Measurements from ENCODE around the gene FAM240A. TPM values are rescaled to one million over a fixed set of nuclear protein-coding genes. Genes with fewer than 3 reads are reported as not detected.
A peak's percentile ranks its signal among the peaks of the same experiment; 100 is the strongest.

The FAM240A gene
- total RNA-seq, 1 donor from 2014 or later, result not detected

GRCh38 chr3:46649436-46649835, 37.1 kb downstream of the FAM240A start:
- DNase-seq (ENCODE audit: extremely low spot score, unreplicated experiment), result no peak
- H3K4me1 Mint-ChIP-seq (ENCODE audit: unreplicated experiment), result no peaks in the 10 kb centered on the region
- TF ChIP-seq, protein P1, sequence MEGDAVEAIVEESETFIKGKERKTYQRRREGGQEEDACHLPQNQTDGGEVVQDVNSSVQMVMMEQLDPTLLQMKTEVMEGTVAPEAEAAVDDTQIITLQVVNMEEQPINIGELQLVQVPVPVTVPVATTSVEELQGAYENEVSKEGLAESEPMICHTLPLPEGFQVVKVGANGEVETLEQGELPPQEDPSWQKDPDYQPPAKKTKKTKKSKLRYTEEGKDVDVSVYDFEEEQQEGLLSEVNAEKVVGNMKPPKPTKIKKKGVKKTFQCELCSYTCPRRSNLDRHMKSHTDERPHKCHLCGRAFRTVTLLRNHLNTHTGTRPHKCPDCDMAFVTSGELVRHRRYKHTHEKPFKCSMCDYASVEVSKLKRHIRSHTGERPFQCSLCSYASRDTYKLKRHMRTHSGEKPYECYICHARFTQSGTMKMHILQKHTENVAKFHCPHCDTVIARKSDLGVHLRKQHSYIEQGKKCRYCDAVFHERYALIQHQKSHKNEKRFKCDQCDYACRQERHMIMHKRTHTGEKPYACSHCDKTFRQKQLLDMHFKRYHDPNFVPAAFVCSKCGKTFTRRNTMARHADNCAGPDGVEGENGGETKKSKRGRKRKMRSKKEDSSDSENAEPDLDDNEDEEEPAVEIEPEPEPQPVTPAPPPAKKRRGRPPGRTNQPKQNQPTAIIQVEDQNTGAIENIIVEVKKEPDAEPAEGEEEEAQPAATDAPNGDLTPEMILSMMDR (IDR thresholded peaks at IDR 0.05), result no peak
- H3K27ac Mint-ChIP-seq (ENCODE audit: unreplicated experiment), result no peak overlapping the region
- H3K4me3 Mint-ChIP-seq (ENCODE audit: unreplicated experiment), result no peak overlapping the region
- peaks cover 10% of the 10 kb centered on the region for H3K27me3 Mint-ChIP-seq (ENCODE audit: unreplicated experiment)
- peaks cover 5% of the 10 kb centered on the region for H3K36me3 Mint-ChIP-seq (ENCODE audit: unreplicated experiment)
- peaks cover 12% of the 10 kb centered on the region for H3K9me3 Mint-ChIP-seq (ENCODE audit: unreplicated experiment)

- Mint-ChIP-seq H3K36me3 (ENCODE audit: unreplicated experiment) (peaks cover 5% of the 10 kb centered on the region), H3K27ac (ENCODE audit: unreplicated experiment) (no peak overlapping the region), H3K4me1 (ENCODE audit: unreplicated experiment) (peaks cover 3% of the 10 kb centered on the region), H3K27me3 (ENCODE audit: unreplicated experiment) (peaks cover 17% of the 10 kb centered on the region), H3K4me3 (ENCODE audit: unreplicated experiment) (no peak overlapping the region), H3K9me3 (ENCODE audit: unreplicated experiment) (peaks cover 12% of the 10 kb centered on the region)
- TF ChIP-seq, protein P1 (IDR thresholded peaks at IDR 0.05), result no peak
- no peak for DNase-seq (ENCODE audit: extremely low spot score, unreplicated experiment)
Observed at GRCh38 chr3:46651084-46651483, 38.8 kb downstream of the FAM240A start.

GRCh38 chr3:46655271-46655670, 42.9 kb downstream of the FAM240A start:
- Mint-ChIP-seq H3K4me3 (ENCODE audit: unreplicated experiment) (no peak overlapping the region), H3K9me3 (ENCODE audit: unreplicated experiment) (peaks cover 12% of the 10 kb centered on the region), H3K27ac (ENCODE audit: unreplicated experiment) (no peak overlapping the region), H3K36me3 (ENCODE audit: unreplicated experiment) (peaks cover 5% of the 10 kb centered on the region), H3K4me1 (ENCODE audit: unreplicated experiment) (peaks cover 32% of the 10 kb centered on the region), H3K27me3 (ENCODE audit: unreplicated experiment) (peaks cover 20% of the 10 kb centered on the region)
- TF ChIP-seq, protein P1 (IDR thresholded peaks at IDR 0.05), result no peak
- peak; percentile 32 for DNase-seq (ENCODE audit: extremely low spot score, unreplicated experiment)

- no peak overlapping the region for H3K27ac Mint-ChIP-seq (ENCODE audit: unreplicated experiment)
- peaks cover 6% of the 10 kb centered on the region for H3K9me3 Mint-ChIP-seq (ENCODE audit: unreplicated experiment)
- DNase-seq (ENCODE audit: extremely low spot score, unreplicated experiment), result peak; percentile 48
- peaks cover 15% of the 10 kb centered on the region for H3K27me3 Mint-ChIP-seq (ENCODE audit: unreplicated experiment)
- no peak overlapping the region for H3K4me3 Mint-ChIP-seq (ENCODE audit: unreplicated experiment)
- H3K36me3 Mint-ChIP-seq (ENCODE audit: unreplicated experiment), result peaks cover 5% of the 10 kb centered on the region
- peaks cover 47% of the 10 kb centered on the region for H3K4me1 Mint-ChIP-seq (ENCODE audit: unreplicated experiment)
- TF ChIP-seq, protein P1 (IDR thresholded peaks at IDR 0.05), result no peak
Observed at GRCh38 chr3:46656778-46657556, 44.6 kb downstream of the FAM240A start.

- TF ChIP-seq, protein P1 (IDR thresholded peaks at IDR 0.05), result no peak
- Mint-ChIP-seq H3K36me3 (ENCODE audit: unreplicated experiment) (no peaks in the 10 kb centered on the region), H3K4me1 (ENCODE audit: unreplicated experiment) (peaks cover 64% of the 10 kb centered on the region), H3K27ac (ENCODE audit: unreplicated experiment) (peak overlapping the region; percentile 69), H3K4me3 (ENCODE audit: unreplicated experiment) (peak overlapping the region; percentile 15), H3K27me3 (ENCODE audit: unreplicated experiment) (peaks cover 14% of the 10 kb centered on the region), H3K9me3 (ENCODE audit: unreplicated experiment) (no peaks in the 10 kb centered on the region)
- DNase-seq (ENCODE audit: extremely low spot score, unreplicated experiment), result peak; percentile 88
Observed at GRCh38 chr3:46659285-46659684, 47.0 kb downstream of the FAM240A start.

Data from osteocyte (in vitro differentiated cells).